ENCODE data around the gene WDR7. TPM values are rescaled to one million over a fixed set of nuclear protein-coding genes. Genes with fewer than 3 reads are reported as not detected.
A peak's percentile ranks its signal among the peaks of the same experiment; 100 is the strongest.

The WDR7 gene
- total RNA-seq, 1 experiment from 2014 or later: 5.1 TPM

- no peak for DNase-seq (ENCODE audit: extremely low read depth, low read depth)
These were observed 372.2 kb downstream of the WDR7 start for GRCh38 chr18:57023275-57023882.

GRCh38 chr18:57025540-57025939 lies 374.4 kb downstream of the WDR7 start:
- DNase-seq (ENCODE audit: extremely low read depth, low read depth): no peak

GRCh38 chr18:57026316-57026715 lies 375.2 kb downstream of the WDR7 start:
- DNase-seq (ENCODE audit: extremely low read depth, low read depth): no peak

GRCh38 chr18:57027190-57027708 lies 376.1 kb downstream of the WDR7 start:
- DNase-seq (ENCODE audit: extremely low read depth, low read depth): no peak

- peak; percentile 7 for DNase-seq (ENCODE audit: extremely low read depth, low read depth)
These were observed 378.6 kb downstream of the WDR7 start for GRCh38 chr18:57029761-57030160.

GRCh38 chr18:57030417-57030816 lies 379.3 kb downstream of the WDR7 start:
- DNase-seq (ENCODE audit: extremely low read depth, low read depth): no peak

GRCh38 chr18:57035590-57035989 lies 384.4 kb downstream of the WDR7 start:
- no peak for DNase-seq (ENCODE audit: extremely low read depth, low read depth)

GRCh38 chr18:57038395-57038794 lies 387.2 kb downstream of the WDR7 start:
- DNase-seq (ENCODE audit: extremely low read depth, low read depth): no peak

GRCh38 chr18:57040175-57040574 lies 389.0 kb downstream of the WDR7 start:
- no peak for DNase-seq (ENCODE audit: extremely low read depth, low read depth)

- no peak for DNase-seq (ENCODE audit: extremely low read depth, low read depth)
These were observed 392.1 kb downstream of the WDR7 start for GRCh38 chr18:57043241-57043640.

- DNase-seq (ENCODE audit: extremely low read depth, low read depth): no peak
These were observed 397.2 kb downstream of the WDR7 start for GRCh38 chr18:57048351-57048750.

- no peak for DNase-seq (ENCODE audit: extremely low read depth, low read depth)
These were observed 397.7 kb downstream of the WDR7 start for GRCh38 chr18:57048859-57049258.

- DNase-seq (ENCODE audit: extremely low read depth, low read depth): no peak
These were observed 399.3 kb downstream of the WDR7 start for GRCh38 chr18:57050310-57050949.

GRCh38 chr18:57051021-57051656 lies 400.0 kb downstream of the WDR7 start:
- no peak for DNase-seq (ENCODE audit: extremely low read depth, low read depth)

- DNase-seq (ENCODE audit: extremely low read depth, low read depth): no peak
These were observed 400.5 kb downstream of the WDR7 start for GRCh38 chr18:57051657-57052044.

GRCh38 chr18:57052173-57052572 lies 401.0 kb downstream of the WDR7 start:
- DNase-seq (ENCODE audit: extremely low read depth, low read depth): no peak

- no peak for DNase-seq (ENCODE audit: extremely low read depth, low read depth)
These were observed 401.6 kb downstream of the WDR7 start for GRCh38 chr18:57052759-57053158.

GRCh38 chr18:57054891-57055290 lies 403.7 kb downstream of the WDR7 start:
- DNase-seq (ENCODE audit: extremely low read depth, low read depth): no peak

- no peak for DNase-seq (ENCODE audit: extremely low read depth, low read depth)
These were observed 406.7 kb downstream of the WDR7 start for GRCh38 chr18:57057890-57058289.

- no peak for DNase-seq (ENCODE audit: extremely low read depth, low read depth)
These were observed 407.6 kb downstream of the WDR7 start for GRCh38 chr18:57058734-57059133.

- DNase-seq (ENCODE audit: extremely low read depth, low read depth): no peak
These were observed 408.2 kb downstream of the WDR7 start for GRCh38 chr18:57059366-57059765.

GRCh38 chr18:57060814-57061213 lies 409.7 kb downstream of the WDR7 start:
- DNase-seq (ENCODE audit: extremely low read depth, low read depth): no peak
